Measurements from ENCODE around the gene DENND6B. TPM values are rescaled to one million over a fixed set of nuclear protein-coding genes. Genes with fewer than 3 reads are reported as not detected.

DENND6B gene
- total and polyA plus RNA-seq, 2 of the 13 experiments (the other 11 are each of a cell fraction or from before 2014, with no cell fraction given), result 0.95 to 3.8 TPM

DNA sequence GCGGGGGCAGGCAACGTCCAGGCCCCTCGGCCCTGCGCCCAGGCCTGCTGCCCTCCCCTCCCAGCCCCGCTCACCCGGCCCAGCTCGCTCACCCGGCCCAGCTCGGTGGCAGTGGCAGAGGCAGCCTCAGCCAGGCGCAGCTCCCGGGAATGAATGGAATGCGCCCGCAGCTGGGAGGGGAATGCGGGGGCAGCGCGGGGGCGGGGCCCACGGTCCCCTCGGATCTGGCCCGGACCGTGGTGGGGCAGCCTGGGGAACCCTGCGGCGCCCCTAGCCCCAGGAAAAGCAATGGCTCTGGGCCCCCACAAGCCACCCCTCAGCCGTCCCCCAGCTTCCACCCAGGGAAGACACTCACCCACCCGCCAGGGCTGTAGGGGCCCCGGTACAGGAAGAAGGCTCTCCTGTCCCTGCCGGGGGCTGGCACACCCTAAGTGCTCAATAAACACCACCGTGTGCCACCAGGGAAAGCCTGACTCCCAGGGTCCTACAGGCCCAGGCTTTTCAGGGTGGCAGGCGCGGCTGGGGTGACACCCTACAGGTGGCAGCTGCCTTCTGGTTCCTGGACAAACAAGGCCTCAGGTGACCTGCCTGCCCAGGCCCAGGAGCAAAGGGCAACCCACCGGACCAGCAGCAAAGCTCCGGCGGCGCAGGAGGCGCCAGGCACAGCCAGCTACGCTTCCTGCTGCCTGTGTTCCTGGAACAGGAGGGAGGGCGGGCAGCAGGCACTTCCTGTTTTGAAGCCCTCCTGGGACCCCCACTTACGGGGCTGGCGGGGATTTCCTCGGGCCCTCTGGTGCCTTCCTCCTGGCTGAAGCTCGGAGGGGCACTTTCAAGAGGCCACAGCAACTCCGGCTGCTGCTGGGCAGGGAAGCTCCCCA lies 33.1 kb downstream of the DENND6B start (continued):
- TF ChIP-seq ZNF136 (CRISPR knock-in tag; IDR thresholded peaks at IDR 0.05; ENCODE audit: low read depth) (0 out of 2 replicates have a peak, but pooled peaks have one; percentile 32), SALL1 (CRISPR knock-in tag; IDR thresholded peaks at IDR 0.05) (peak; percentile 58), ZNF792 (CRISPR knock-in tag; IDR thresholded peaks at IDR 0.05) (peak; percentile 64; the same call in 1 of the 2 replicates), RNF219 (CRISPR knock-in tag; IDR thresholded peaks at IDR 0.05) (no peak), ZBTB39 (CRISPR knock-in tag; IDR thresholded peaks at IDR 0.05) (no peak; the same call in 1 of the 2 replicates), ZNF34 (CRISPR knock-in tag; IDR thresholded peaks at IDR 0.05; ENCODE audit: borderline replicate concordance) (no peak), ZNF468 (CRISPR knock-in tag; IDR thresholded peaks at IDR 0.05) (no peak), ZIK1 (CRISPR knock-in tag; IDR thresholded peaks at IDR 0.05; ENCODE audit: borderline replicate concordance, low read depth) (no peak), ZNF557 (CRISPR knock-in tag; IDR thresholded peaks at IDR 0.05) (0 out of 2 replicates have a peak, but pooled peaks have one; percentile 84), ZSCAN29 (CRISPR knock-in tag; conservative IDR thresholded peaks at IDR 0.05) (0 out of 2 replicates have a peak, but pooled peaks have one; percentile 44), CHD4 (IDR thresholded peaks at IDR 0.05; ENCODE audit: borderline replicate concordance, low read length) (no peak; the same call in 1 of the 2 replicates), ZNF850 (CRISPR knock-in tag; conservative IDR thresholded peaks at IDR 0.05) (no peak), YEATS2 (CRISPR knock-in tag; IDR thresholded peaks at IDR 0.05; ENCODE audit: borderline replicate concordance) (peak; percentile 67; the same call in 1 of the 2 replicates), NFIC (IDR thresholded peaks at IDR 0.05; ENCODE audit: low read length) (no peak), ZNF296 (CRISPR knock-in tag; conservative IDR thresholded peaks at IDR 0.05) (0 out of 2 replicates have a peak, but pooled peaks have one; percentile 58), SMAD3 (CRISPR knock-in tag; IDR thresholded peaks at IDR 0.05) (0 out of 2 replicates have a peak, but pooled peaks have one; percentile 58), POLR2G (IDR thresholded peaks at IDR 0.05; ENCODE audit: low read depth, low read length) (peak; percentile 76), ONECUT2 (CRISPR knock-in tag; IDR thresholded peaks at IDR 0.05) (0 out of 2 replicates have a peak, but pooled peaks have one; percentile 12), ZNF75D (CRISPR knock-in tag; IDR thresholded peaks at IDR 0.05; ENCODE audit: borderline replicate concordance) (peak; percentile 37; the same call in 1 of the 2 replicates), ZNF124 (CRISPR knock-in tag; IDR thresholded peaks at IDR 0.05) (no peak), HOXA3 (CRISPR knock-in tag; IDR thresholded peaks at IDR 0.05) (peak; percentile 87), KDM1A (CRISPR knock-in tag; IDR thresholded peaks at IDR 0.05) (0 out of 2 replicates have a peak, but pooled peaks have one; percentile 56), BHLHE40 (IDR thresholded peaks at IDR 0.05; ENCODE audit: low read length) (peak; percentile 75)
- TF ChIP-seq, protein P1, sequence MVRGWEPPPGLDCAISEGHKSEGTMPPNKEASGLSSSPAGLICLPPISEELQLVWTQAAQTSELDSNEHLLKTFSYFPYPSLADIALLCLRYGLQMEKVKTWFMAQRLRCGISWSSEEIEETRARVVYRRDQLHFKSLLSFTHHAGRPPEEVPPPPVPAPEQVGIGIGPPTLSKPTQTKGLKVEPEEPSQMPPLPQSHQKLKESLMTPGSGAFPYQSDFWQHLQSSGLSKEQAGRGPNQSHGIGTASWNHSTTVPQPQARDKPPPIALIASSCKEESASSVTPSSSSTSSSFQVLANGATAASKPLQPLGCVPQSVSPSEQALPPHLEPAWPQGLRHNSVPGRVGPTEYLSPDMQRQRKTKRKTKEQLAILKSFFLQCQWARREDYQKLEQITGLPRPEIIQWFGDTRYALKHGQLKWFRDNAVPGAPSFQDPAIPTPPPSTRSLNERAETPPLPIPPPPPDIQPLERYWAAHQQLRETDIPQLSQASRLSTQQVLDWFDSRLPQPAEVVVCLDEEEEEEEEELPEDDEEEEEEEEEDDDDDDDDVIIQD (CRISPR knock-in tag; IDR thresholded peaks at IDR 0.05; ENCODE audit: low read depth), result no peak
- TF ChIP-seq, protein P2, sequence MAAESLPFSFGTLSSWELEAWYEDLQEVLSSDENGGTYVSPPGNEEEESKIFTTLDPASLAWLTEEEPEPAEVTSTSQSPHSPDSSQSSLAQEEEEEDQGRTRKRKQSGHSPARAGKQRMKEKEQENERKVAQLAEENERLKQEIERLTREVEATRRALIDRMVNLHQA (CRISPR knock-in tag; IDR thresholded peaks at IDR 0.05), result no peak

Measured in HepG2 (cell line).